CD4-positive, alpha-beta T cell (primary cell): ENCODE measurements around the gene PPP6R3. TPM values are rescaled to one million over a fixed set of nuclear protein-coding genes. Genes with fewer than 3 reads are reported as not detected.
A peak's percentile ranks its signal among the peaks of the same experiment; 100 is the strongest.

Experiments used
- ATAC-seq: fragments of 200-7000 bp; cut with Tn5 transposase; one replicate; pipeline ENCODE4 v1.10.0; 2022; ENCODE audit warnings: mild to moderate bottlenecking; ENCODE audit not compliant: poor library complexity
- CTCF ChIA-PET: fragments of 350-600 bp; sonication (Branson Sonifier 250); formaldehyde crosslinking; loops from one replicate; lab custom pipeline; 2021; ENCODE audit warnings: antibody characterized with exemption, inconsistent platforms; lab: Charles Lee
- POLR2A ChIA-PET: fragments of 350-600 bp; sonication (Branson Sonifier 250); formaldehyde crosslinking; loops from one replicate; lab custom pipeline; 2021; ENCODE audit warnings: antibody characterized with exemption, inconsistent platforms; lab: Charles Lee
- DNase-seq, 14 experiments: peaks; one replicate each; pipeline ENCODE4 v3.0.0-alpha.2; 2013 to 2020; ENCODE audit warnings: mixed read lengths in 2 of 14
- H3K27ac ChIP-seq, 2 donors: one replicate each; pipeline versions ENCODE4 v1.5.1 to v1.7.0; 2013; ENCODE audit warnings: low read length in 2 of 2, low read depth in 1 of 2, mild to moderate bottlenecking in 1 of 2
- H3K27me3 ChIP-seq, 2 experiments: 1 replicate in 1 of 2; 2 replicates in 1 of 2; pipeline versions ENCODE4 v1.6.1 to v1.7.0; 2013; ENCODE audit warnings: low read length in 2 of 2, control low read depth in 1 of 2, mild to moderate bottlenecking in 1 of 2, moderate library complexity in 1 of 2; ENCODE audit not compliant: insufficient read depth in 2 of 2, control insufficient read depth in 1 of 2
- H3K36me3 ChIP-seq: one replicate; pipeline ENCODE4 v1.6.1; 2013; ENCODE audit warnings: low read length, control low read depth; ENCODE audit not compliant: insufficient read depth
- H3K4me1 ChIP-seq: one replicate; pipeline ENCODE4 v1.6.1; 2013; ENCODE audit warnings: low read length, control low read depth; ENCODE audit not compliant: insufficient read depth
- H3K4me3 ChIP-seq: one replicate; pipeline ENCODE4 v1.5.1; 2013; ENCODE audit warnings: mild to moderate bottlenecking, low read length, moderate library complexity
- H3K9me3 ChIP-seq, 2 experiments: 1 replicate in 1 of 2; 2 replicates in 1 of 2; pipeline versions ENCODE4 v1.6.1 to v1.7.0; 2013; ENCODE audit warnings: low read length in 2 of 2, mild to moderate bottlenecking in 2 of 2, control low read depth in 1 of 2, moderate library complexity in 1 of 2; ENCODE audit not compliant: control insufficient read depth in 1 of 2, insufficient read depth in 1 of 2
- H3K27ac Mint-ChIP-seq: one replicate; pipeline ENCODE4 v1.8.0; 2020; ENCODE audit warnings: mixed read lengths
- H3K27me3 Mint-ChIP-seq: one replicate; pipeline ENCODE4 v1.8.0; 2021; ENCODE audit warnings: mixed read lengths
- H3K36me3 Mint-ChIP-seq: one replicate; pipeline ENCODE4 v1.8.0; 2021; ENCODE audit warnings: low read depth, mixed read lengths
- H3K4me1 Mint-ChIP-seq: one replicate; pipeline ENCODE4 v1.8.0; 2021; ENCODE audit warnings: low read depth, mixed read lengths
- H3K4me3 Mint-ChIP-seq: one replicate; pipeline ENCODE4 v1.8.0; 2020; ENCODE audit warnings: mild to moderate bottlenecking, mixed read lengths
- H3K9me3 Mint-ChIP-seq: one replicate; pipeline ENCODE4 v1.8.0; 2020; ENCODE audit warnings: mixed read lengths
- CTCF ChIP-seq: fragments of 200-600 bp; IDR thresholded peaks from one replicate; pipeline ENCODE4 v1.8.0; 2022; ENCODE audit warnings: antibody characterized with exemption, mild to moderate bottlenecking
- intact Hi-C, 2 experiments: fragments of 100-400 bp; cut with DNase I in 1 of 2; cut with micrococcal nuclease in 1 of 2; formaldehyde crosslinking; loops; one replicate each; pipeline versions ENCODE4 v1.15.1 to v1.9.0; 2023 to 2025; cut with DNase I, micrococcal nuclease
- total RNA-seq, 174 experiments: library from RNA in 2 of 174; stranded (reverse) in 2 of 174; gene quantifications; one replicate each; pipeline ENCODE4 v1.2.3 and lab custom pipeline; 2021 to 2026

Gene PPP6R3
- total RNA-seq, 2 experiments from 2014 or later = 108 to 109 TPM

GRCh38 chr11:68517121-68517741, 56.7 kb downstream of the PPP6R3 start:
- Histone ChIP-seq H3K27me3 (no peaks in the 10 kb centered on the region), H3K4me1 (peaks cover 2% of the 10 kb centered on the region), H3K4me3 (no peak overlapping the region), H3K9me3 (no peaks in the 10 kb centered on the region), H3K27ac (no peak overlapping the region), H3K36me3 (peaks cover 61% of the 10 kb centered on the region)
- H3K4me3 Mint-ChIP-seq = no peak overlapping the region
- H3K36me3 Mint-ChIP-seq = peaks cover 92% of the 10 kb centered on the region
- peak overlapping the region; percentile 64 for H3K27ac Mint-ChIP-seq
- DNase-seq (no peak), ATAC-seq (no peak)
- H3K9me3 Mint-ChIP-seq = no peaks in the 10 kb centered on the region
- TF ChIP-seq CTCF = no peak
- no peaks in the 10 kb centered on the region for H3K27me3 Mint-ChIP-seq
- CTCF ChIA-PET = no interaction called here
- intact Hi-C loops = loop anchor here in 1 of 2 experiments (5.0 kb wide), 1 partner anchor 45 kb away; no protein-coding TSS in a partner anchor
- H3K4me1 Mint-ChIP-seq = peaks cover 71% of the 10 kb centered on the region
- POLR2A ChIA-PET = no interaction called here

- ChIA-PET CTCF (no interaction called here), POLR2A (no interaction called here)
- Histone ChIP-seq H3K27ac (no peak overlapping the region), H3K9me3 (no peaks in the 10 kb centered on the region), H3K27me3 (no peaks in the 10 kb centered on the region), H3K4me1 (peaks cover 2% of the 10 kb centered on the region), H3K4me3 (no peak overlapping the region), H3K36me3 (peaks cover 61% of the 10 kb centered on the region)
- no peaks in the 10 kb centered on the region for H3K27me3 Mint-ChIP-seq
- H3K36me3 Mint-ChIP-seq = peaks cover 92% of the 10 kb centered on the region
- intact Hi-C loops = loop anchor here in 1 of 2 experiments (5.0 kb wide), 1 partner anchor 46 kb away; no protein-coding TSS in a partner anchor
- TF ChIP-seq CTCF = no peak
- ATAC-seq = no peak
- H3K27ac Mint-ChIP-seq = peak overlapping the region; percentile 3
- no peak for DNase-seq
- no peaks in the 10 kb centered on the region for H3K9me3 Mint-ChIP-seq
- peaks cover 72% of the 10 kb centered on the region for H3K4me1 Mint-ChIP-seq
- no peak overlapping the region for H3K4me3 Mint-ChIP-seq
Measured at GRCh38 chr11:68518191-68518590, 57.6 kb downstream of the PPP6R3 start.

- POLR2A ChIA-PET = interaction anchor here (1.4 kb wide), 1 partner anchor 13 kb away, joined by 4 read pairs; no protein-coding TSS in a partner anchor
- Histone ChIP-seq H3K27me3 (no peaks in the 10 kb centered on the region), H3K4me1 (peaks cover 18% of the 10 kb centered on the region), H3K9me3 (no peaks in the 10 kb centered on the region), H3K36me3 (peaks cover 80% of the 10 kb centered on the region), H3K27ac (no peak overlapping the region), H3K4me3 (no peak overlapping the region)
- peak overlapping the region; percentile 64 for H3K27ac Mint-ChIP-seq
- H3K9me3 Mint-ChIP-seq = no peaks in the 10 kb centered on the region
- no peak for DNase-seq
- no peaks in the 10 kb centered on the region for H3K27me3 Mint-ChIP-seq
- ATAC-seq = no peak
- CTCF ChIA-PET = interaction anchor here (1.2 kb wide), 1 partner anchor 28 kb away, joined by 3 read pairs; no protein-coding TSS in a partner anchor
- peaks cover 80% of the 10 kb centered on the region for H3K4me1 Mint-ChIP-seq
- intact Hi-C loops = no loop called here
- no peak for TF ChIP-seq CTCF
- no peak overlapping the region for H3K4me3 Mint-ChIP-seq
- peaks cover 95% of the 10 kb centered on the region for H3K36me3 Mint-ChIP-seq
Measured at GRCh38 chr11:68521969-68522652, 61.6 kb downstream of the PPP6R3 start.
